DOHH2 (cell line): Measurements from ENCODE around the gene SCRN2.

ENCODE experiments used
- CTCF ChIP-seq: fragments of 200-600 bp; sonication (generic); IDR thresholded peaks from one replicate; pipeline ENCODE4 v1.5.1; 2014; ENCODE audit warnings: antibody characterized with exemption, mild to moderate bottlenecking, low read depth, low read length; ENCODE audit not compliant: poor library complexity, severe bottlenecking
- EZH2phosphoT487 ChIP-seq: fragments of 200-600 bp; sonication (generic); IDR thresholded peaks from 2 replicates; pipeline ENCODE4 v1.6.1; 2017; ENCODE audit warnings: borderline replicate concordance, mild to moderate bottlenecking, antibody characterized with exemption, low read length, moderate library complexity, mixed read lengths

- TF ChIP-seq CTCF: no peak
- TF ChIP-seq EZH2phosphoT487: no peak
Observed at GRCh38 chr17:47797797-47798196, 43.3 kb downstream of the SCRN2 start.
